NCI-H2227 (cell line): ENCODE data around the gene EVI2B.
"Not testable (repeated sequence)": the region's sequence is repeated elsewhere in the genome, so short reads cannot be mapped to it uniquely, and the experiment has no call there.

ENCODE experiments used
- DNase-seq: peaks from one replicate; lab custom pipeline; 2025; ENCODE audit not compliant: unreplicated experiment; lab: John Stamatoyannopoulos, UW

The EVI2B gene

DNA sequence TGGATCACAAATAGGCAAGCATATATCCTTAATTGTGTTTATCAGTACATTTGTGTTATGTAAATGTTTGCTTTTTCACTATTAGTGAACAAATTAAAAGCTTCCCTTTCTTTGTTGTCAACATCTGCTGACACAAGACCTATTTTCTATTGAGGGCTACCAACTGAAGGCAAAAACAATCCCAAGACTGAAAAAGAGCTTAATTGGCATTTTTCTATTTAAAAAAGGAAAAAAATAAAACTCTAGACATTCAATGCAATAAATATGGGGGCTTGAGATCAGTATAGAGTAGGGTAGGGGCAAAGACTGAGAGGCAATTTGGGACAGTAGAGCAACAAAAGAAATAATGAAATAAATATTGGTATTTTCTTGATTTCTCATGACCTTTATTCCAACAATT lies 41.1 kb downstream of the EVI2B start:
- no peak for DNase-seq

DNA sequence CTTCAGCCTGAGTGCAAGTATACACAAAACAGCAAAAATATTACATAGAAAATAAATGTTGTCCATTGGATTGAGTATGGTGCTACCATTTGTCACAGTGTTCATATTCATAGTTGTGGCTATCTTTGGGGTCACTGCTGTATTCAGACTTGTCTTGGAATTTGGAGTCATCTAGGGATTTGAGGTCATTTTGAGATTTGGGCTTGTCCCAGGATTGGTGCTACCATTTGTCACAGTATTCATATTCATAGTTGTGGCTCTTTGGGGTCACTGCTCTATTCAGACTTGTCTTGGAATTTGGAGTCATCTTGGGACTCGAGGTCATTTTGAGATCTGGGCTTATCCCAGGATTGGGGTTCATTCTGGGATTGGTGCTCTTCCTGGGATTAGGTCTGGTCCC lies 41.6 kb downstream of the EVI2B start:
- no peak for DNase-seq

DNA sequence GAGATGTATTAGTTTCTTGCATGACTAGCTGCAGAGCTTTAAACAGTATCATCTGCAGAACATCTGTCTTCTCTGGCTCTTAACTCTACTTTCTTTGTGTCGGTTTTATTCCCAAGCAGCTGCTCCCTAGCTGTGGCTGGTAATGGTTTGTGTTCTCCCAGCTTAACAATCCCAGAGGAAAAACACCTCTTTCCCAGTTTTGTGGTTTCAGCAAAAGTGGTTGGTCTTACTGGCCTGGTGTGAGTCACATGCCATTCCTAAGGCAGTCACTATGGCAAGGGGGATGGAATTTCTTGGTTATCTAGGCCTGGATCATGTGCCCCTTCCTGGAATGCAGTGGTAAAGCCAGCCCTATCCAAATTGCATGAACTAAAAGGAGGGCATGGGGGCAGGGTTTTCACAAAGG lies 44.3 kb downstream of the EVI2B start:
- no peak for DNase-seq

DNA sequence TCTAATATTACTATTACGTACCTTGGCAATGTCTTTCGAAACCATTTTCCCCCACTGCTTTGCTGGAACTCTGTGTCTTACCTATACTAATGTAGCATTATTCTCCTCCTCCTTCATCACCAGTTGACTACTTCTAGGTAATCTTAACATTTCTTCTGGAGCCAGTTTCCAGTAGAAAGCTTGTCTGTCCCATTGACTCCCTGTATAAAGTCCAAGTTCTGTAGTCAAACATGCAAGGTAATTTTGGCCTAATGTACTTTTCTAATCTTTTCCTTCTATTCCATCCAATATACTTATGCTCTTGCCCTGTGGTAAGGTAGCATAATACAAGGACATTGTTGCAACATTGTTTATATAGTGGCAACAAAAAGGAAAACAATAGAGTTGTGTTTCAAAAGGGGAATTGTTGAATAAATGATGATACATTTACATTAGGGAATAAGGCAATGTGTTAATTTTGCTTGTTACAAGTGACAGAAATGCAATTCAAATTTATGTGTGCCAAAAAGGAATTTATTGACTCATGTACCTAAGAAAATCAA lies 44.7 kb downstream of the EVI2B start:
- DNase-seq: no peak

DNA sequence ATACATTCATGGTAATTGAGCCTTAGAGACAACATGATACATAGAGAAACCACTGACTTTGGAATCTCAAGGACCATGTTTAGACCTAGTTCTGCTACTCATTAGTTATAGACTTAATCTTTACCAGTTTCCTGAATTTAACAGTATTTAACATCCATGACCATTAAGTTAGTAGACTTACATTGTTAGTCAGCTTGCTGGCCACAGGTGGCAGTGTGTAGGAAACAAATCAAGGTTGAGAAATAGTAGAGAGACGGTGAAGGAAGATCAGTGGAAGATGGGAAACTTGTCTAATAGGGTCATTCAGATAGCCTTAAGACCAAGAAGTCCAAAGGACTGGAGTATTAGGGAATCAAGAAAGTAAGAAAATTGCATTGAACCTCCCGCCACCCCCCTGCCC lies 47.8 kb downstream of the EVI2B start:
- DNase-seq: no peak

DNA sequence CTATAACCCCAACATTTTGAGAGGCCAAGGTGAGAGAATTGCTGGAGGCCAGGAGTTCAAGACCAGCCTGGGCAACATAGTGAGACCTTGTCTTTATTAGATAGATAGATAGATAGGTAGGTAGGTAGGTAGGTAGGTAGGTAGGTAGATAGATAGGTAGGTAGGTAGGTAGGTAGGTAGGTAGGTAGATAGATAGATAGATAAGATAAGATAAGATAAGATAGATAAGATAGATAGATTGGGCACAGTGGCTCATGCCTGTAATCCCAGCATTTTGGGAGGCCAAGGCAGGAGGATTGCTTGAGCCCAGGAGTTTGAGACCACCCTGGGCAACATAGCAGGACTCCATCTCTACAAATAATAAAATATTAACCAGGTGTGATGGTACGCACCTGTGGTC lies 50.9 kb downstream of the EVI2B start:
- DNase-seq: not testable (repeated sequence)

DNA sequence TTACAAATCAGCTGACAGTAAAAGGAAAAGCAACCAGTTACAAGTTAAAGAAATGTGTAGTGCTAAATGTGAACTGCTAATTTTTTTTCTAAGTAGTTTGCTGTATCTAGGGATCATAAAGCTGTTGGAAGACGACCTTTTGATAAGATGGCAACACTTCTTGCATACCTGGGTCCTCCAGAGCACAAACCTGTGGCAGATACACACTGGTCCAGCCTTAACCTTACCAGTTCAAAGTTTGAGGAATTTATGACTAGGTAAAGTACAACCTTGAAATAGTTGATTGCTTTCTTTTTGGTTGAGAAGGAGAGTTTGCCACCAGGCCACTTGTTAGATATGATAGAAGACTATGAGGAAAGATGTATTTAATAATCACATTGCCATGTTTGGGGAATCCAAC lies 52.3 kb downstream of the EVI2B start:
- DNase-seq: no peak

DNA sequence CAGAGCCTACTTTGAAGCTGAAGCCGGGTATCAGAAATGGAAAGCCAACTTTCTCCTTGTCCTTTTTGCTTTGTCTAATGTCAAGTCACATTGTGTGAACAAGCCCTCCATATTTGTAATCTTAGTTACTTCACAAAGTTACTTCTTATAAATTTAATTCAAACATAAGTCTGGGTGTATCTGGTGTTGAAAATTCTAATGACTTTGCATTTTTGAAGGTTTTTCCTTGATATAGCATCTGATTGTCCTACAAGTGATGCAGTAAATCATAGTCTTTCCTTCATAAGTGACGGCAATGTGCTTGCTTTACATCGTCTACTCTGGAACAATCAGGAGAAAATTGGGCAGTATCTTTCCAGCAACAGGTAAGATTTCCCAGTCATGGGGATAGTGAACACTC lies 53.7 kb downstream of the EVI2B start:
- no peak for DNase-seq

DNA sequence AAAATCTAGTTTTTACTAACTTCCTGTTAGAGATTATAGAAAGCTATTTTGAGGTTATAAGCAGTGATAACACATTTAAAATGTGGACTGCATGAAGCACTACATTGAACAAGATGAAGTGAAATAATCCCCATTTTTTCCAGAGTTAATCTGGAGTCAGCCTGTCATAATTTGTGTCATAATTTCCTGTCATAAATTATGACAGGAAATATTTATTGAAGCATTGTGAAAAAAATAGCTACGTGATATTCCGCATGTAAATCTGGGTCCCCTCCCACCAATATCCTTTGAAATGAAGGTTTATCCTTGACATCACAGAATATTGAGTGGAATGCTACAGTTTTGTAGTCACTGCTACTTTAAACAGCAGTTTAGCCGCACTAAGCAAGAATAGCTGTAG lies 56.9 kb downstream of the EVI2B start:
- no peak for DNase-seq

DNA sequence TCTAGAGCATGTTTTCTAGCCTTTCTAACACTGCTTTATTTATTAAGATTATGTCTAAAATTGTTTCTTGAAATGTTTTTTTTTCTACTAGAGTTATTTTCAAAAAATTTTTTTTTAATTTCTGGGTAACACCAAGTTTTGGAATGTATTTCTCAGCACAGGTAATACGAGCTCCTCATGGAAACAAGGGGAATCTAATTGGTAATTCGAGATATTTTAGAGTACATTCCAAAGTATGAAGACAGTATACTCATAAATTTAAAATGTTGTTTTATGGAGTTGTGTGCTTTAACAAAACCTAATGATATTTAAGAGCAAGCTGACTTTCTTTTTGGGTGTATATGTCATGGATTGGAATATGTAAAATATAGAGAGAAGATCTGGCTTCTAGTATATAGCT lies 59.2 kb downstream of the EVI2B start:
- no peak for DNase-seq
